GM23338 (cell line): ENCODE data around the gene ZYG11A.

ENCODE experiments used
- CREB1 ChIP-seq: fragments of 250-450 bp; sonication (Bioruptor Pico); IDR thresholded peaks from 2 replicates; pipeline ENCODE4 v1.5.0; 2020; ENCODE audit warnings: low read depth, mild to moderate bottlenecking, moderate library complexity
- CTCF ChIP-seq, 2 experiments: fragments of 200-600 bp in 1 of 2; sonication (generic) in 1 of 2; conservative IDR thresholded peaks; 2 replicates each; pipeline versions ENCODE4 v1.5.1 to v1.6.1; 2016 to 2017; ENCODE audit warnings: antibody characterized with exemption in 2 of 2, low read depth in 2 of 2, mild to moderate bottlenecking in 2 of 2, moderate library complexity in 1 of 2
- EZH2 ChIP-seq: fragments of 200-600 bp; sonication (generic); IDR thresholded peaks from one replicate; pipeline ENCODE4 v1.8.0; 2017; ENCODE audit warnings: antibody characterized with exemption, mild to moderate bottlenecking, low read depth; ENCODE audit not compliant: unreplicated experiment
- EZH2phosphoT487 ChIP-seq: fragments of 200-600 bp; sonication (generic); IDR thresholded peaks from one replicate; pipeline ENCODE4 v1.8.1; 2018; ENCODE audit warnings: antibody characterized with exemption; ENCODE audit not compliant: unreplicated experiment
- POLR2AphosphoS5 ChIP-seq: IDR thresholded peaks from 2 replicates; pipeline ENCODE4 v1.6.1; 2016; ENCODE audit warnings: antibody characterized with exemption, low read depth
- STAT1 ChIP-seq: IDR thresholded peaks from one replicate; pipeline ENCODE4 v1.6.1; 2016; ENCODE audit warnings: antibody characterized with exemption; ENCODE audit not compliant: unreplicated experiment
- ZNF114 ChIP-seq: fragments of 250-450 bp; sonication (Bioruptor Pico); IDR thresholded peaks from 2 replicates; pipeline ENCODE4 v1.5.0; 2020; ENCODE audit warnings: mild to moderate bottlenecking, moderate library complexity
- ZNF331 ChIP-seq: fragments of 250-450 bp; sonication (Bioruptor Pico); IDR thresholded peaks from 2 replicates; pipeline ENCODE4 v1.5.0; 2020; ENCODE audit warnings: low read depth, mild to moderate bottlenecking, moderate library complexity
- ZNF462 ChIP-seq: fragments of 250-450 bp; sonication (Bioruptor Pico); IDR thresholded peaks from 2 replicates; pipeline ENCODE4 v1.5.0; 2020; ENCODE audit warnings: mild to moderate bottlenecking, moderate library complexity
- TF ChIP-seq, protein P1 (sequence below): IDR thresholded peaks from one replicate; pipeline ENCODE4 v1.6.1; 2018; ENCODE audit warnings: antibody characterized with exemption; ENCODE audit not compliant: unreplicated experiment

GRCh38 chr1:52880206-52880605 is 37.6 kb downstream of the ZYG11A start:
- TF ChIP-seq EZH2 (no peak), CTCF (conservative IDR thresholded peaks at IDR 0.05; ENCODE audit: low read depth in 2 of 2) (no peak), POLR2AphosphoS5 (no peak), EZH2phosphoT487 (no peak), CREB1 (CRISPR knock-in tag) (no peak), ZNF331 (CRISPR knock-in tag) (no peak), STAT1 (no peak), ZNF114 (no peak), ZNF462 (CRISPR knock-in tag) (no peak)
- TF ChIP-seq, protein P1, sequence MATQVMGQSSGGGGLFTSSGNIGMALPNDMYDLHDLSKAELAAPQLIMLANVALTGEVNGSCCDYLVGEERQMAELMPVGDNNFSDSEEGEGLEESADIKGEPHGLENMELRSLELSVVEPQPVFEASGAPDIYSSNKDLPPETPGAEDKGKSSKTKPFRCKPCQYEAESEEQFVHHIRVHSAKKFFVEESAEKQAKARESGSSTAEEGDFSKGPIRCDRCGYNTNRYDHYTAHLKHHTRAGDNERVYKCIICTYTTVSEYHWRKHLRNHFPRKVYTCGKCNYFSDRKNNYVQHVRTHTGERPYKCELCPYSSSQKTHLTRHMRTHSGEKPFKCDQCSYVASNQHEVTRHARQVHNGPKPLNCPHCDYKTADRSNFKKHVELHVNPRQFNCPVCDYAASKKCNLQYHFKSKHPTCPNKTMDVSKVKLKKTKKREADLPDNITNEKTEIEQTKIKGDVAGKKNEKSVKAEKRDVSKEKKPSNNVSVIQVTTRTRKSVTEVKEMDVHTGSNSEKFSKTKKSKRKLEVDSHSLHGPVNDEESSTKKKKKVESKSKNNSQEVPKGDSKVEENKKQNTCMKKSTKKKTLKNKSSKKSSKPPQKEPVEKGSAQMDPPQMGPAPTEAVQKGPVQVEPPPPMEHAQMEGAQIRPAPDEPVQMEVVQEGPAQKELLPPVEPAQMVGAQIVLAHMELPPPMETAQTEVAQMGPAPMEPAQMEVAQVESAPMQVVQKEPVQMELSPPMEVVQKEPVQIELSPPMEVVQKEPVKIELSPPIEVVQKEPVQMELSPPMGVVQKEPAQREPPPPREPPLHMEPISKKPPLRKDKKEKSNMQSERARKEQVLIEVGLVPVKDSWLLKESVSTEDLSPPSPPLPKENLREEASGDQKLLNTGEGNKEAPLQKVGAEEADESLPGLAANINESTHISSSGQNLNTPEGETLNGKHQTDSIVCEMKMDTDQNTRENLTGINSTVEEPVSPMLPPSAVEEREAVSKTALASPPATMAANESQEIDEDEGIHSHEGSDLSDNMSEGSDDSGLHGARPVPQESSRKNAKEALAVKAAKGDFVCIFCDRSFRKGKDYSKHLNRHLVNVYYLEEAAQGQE, result no peak
